K562 treated with DMSO at 1 percent for 24 hours (cell line): ENCODE results near the gene SLC5A8. TPM values are rescaled to one million over a fixed set of nuclear protein-coding genes. Genes with fewer than 3 reads are reported as not detected.

Source experiments
- total RNA-seq: library from RNA; unstranded; fragments of 300-600 nt; gene quantifications from 2 replicates; pipeline ENCODE4 v1.2.3, GENCODE V29; 2022; ENCODE audit warnings: low read depth; ENCODE audit not compliant: insufficient read depth

SLC5A8 gene, protein sequence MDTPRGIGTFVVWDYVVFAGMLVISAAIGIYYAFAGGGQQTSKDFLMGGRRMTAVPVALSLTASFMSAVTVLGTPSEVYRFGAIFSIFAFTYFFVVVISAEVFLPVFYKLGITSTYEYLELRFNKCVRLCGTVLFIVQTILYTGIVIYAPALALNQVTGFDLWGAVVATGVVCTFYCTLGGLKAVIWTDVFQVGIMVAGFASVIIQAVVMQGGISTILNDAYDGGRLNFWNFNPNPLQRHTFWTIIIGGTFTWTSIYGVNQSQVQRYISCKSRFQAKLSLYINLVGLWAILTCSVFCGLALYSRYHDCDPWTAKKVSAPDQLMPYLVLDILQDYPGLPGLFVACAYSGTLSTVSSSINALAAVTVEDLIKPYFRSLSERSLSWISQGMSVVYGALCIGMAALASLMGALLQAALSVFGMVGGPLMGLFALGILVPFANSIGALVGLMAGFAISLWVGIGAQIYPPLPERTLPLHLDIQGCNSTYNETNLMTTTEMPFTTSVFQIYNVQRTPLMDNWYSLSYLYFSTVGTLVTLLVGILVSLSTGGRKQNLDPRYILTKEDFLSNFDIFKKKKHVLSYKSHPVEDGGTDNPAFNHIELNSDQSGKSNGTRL
- total RNA-seq, result not detected in 2 replicates

DNA sequence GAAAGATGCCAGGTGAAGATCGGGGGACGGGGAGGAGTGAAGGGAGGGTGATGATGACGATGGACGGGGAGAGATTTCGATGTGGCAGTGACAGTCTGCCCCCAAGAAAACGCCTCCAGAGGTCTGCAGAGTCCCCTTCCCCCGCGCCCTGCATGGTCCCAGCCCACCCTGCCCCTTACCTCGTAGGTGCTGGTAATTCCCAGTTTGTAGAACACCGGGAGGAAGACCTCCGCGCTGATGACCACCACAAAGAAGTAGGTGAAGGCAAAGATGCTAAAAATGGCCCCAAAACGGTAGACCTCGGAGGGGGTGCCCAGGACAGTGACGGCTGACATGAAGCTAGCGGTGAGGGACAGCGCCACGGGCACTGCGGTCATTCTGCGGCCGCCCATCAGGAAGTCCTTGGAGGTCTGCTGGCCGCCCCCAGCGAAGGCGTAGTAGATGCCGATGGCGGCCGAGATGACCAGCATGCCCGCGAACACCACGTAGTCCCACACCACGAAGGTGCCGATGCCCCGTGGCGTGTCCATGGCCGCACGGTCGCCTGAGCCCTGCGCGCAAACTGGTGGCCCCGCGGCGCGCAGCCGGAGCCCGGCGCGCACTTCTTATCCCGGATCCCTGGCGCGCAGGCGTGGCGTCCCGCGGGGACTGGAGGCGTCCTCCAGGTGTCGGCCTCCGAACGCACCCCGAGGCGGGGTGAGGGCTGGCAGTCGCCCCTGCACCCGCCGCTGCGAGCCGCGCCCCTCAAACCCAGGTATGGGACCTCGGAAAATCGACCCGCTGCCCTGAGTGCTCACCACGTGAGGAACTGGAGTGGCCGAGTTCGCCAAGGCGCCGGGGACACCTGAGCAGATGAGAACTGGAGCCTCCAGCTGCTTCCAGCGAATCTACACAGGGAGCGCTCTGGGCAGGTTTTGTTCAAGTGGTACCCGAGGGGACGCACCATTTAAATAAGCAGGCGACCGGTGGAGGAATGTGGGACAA lies at the start of gene SLC5A8:
Gene SLC5A8 (minus strand): TSS at position 920 of the 984 bp plus-strand sequence. CDS start 390 bp downstream, at position 530.

Other genes starting within 250 kb of the SLC5A8 start
- gene UTP20, start 69.9 kb upstream of the SLC5A8 start, total RNA-seq, result 2.4 and 2.5 TPM in 2 replicates
- gene ARL1, start 197.5 kb upstream of the SLC5A8 start, total RNA-seq, result 15.2 and 22.6 TPM in 2 replicates